ENCODE data around the gene SLC26A1.

DNA sequence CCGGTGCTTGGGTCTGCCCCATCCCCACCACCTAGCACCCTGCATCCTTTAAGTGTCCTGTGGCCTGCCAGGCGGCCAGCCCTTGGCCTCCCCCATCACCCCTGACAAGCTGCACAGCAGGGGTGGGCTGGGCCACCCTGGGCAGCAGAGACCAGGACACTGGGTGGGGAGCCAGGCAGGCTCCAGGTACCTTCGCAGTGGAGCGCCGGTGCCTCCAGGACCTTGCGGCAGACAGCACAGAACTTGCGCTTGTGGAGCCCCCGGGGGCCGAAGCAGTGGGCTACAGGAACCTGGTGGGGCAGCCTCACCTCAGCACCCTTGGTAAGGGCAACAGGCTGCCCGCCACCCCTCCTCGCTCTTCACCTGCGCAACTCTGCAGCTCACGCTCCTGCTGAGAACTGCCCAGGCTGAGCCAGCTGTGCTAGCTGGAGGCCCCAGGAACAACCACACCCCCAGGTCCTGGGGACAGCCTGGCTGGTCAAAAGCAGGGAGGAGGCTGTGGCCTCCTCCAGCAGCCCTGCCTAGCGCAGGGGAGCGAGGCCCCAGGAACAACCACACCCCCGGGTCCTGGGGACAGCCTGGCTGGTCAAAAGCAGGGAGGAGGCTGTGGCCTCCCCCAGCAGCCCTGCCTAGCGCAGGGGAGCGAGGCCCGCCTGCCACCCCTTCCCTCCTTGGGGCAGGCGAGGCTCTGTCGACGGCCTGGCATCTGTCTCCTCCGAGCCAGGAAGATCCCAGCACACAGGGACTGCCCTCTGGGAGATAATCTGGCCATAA, 24.4 kb downstream of the SLC26A1 start:
- TF ChIP-seq CTCF (IDR thresholded peaks at IDR 0.05), result no peak
- no peak for TF ChIP-seq IRF2 (CRISPR knock-in tag; IDR thresholded peaks at IDR 0.05; ENCODE audit: borderline replicate concordance, low read depth)
- no peak for TF ChIP-seq FOXP1 (CRISPR knock-in tag; IDR thresholded peaks at IDR 0.05; ENCODE audit: borderline replicate concordance)
- TF ChIP-seq, protein P1, sequence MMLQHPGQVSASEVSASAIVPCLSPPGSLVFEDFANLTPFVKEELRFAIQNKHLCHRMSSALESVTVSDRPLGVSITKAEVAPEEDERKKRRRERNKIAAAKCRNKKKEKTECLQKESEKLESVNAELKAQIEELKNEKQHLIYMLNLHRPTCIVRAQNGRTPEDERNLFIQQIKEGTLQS (CRISPR knock-in tag; conservative IDR thresholded peaks at IDR 0.05), result no peak
- TF ChIP-seq ZBTB21 (CRISPR knock-in tag; IDR thresholded peaks at IDR 0.05; ENCODE audit: borderline replicate concordance), result no peak
- TF ChIP-seq HMGXB4 (CRISPR knock-in tag; IDR thresholded peaks at IDR 0.05), result no peak
- no peak for TF ChIP-seq SP1 (CRISPR knock-in tag; conservative IDR thresholded peaks at IDR 0.05)
- TF ChIP-seq ESRRA (CRISPR knock-in tag; IDR thresholded peaks at IDR 0.05; ENCODE audit: borderline replicate concordance), result no peak
